Spinal cord (tissue), 10 donors: ENCODE measurements around the gene PRR16. TPM values are rescaled to one million over a fixed set of nuclear protein-coding genes. Genes with fewer than 3 reads are reported as not detected.

Experiments used
- DNase-seq, 6 donors: peaks; one replicate each; pipeline versions ENCODE4 v3.0.0 to v3.0.0-alpha.2; 2013 to 2015; ENCODE audit warnings: low spot score in 6 of 6, low read depth in 4 of 6
- H3K27ac ChIP-seq: one replicate; pipeline ENCODE4 v1.5.1; 2013; ENCODE audit warnings: low read depth, low read length, control low read depth
- H3K27me3 ChIP-seq: one replicate; pipeline ENCODE4 v1.6.1; 2013; ENCODE audit warnings: low read length; ENCODE audit not compliant: control insufficient read depth, insufficient read depth
- H3K36me3 ChIP-seq: one replicate; pipeline ENCODE4 v1.6.1; 2013; ENCODE audit warnings: low read length; ENCODE audit not compliant: control insufficient read depth, insufficient read depth
- H3K4me1 ChIP-seq: one replicate; pipeline ENCODE4 v1.6.1; 2013; ENCODE audit warnings: low read length; ENCODE audit not compliant: control insufficient read depth, insufficient read depth
- H3K4me3 ChIP-seq: one replicate; pipeline ENCODE4 v1.5.1; 2013; ENCODE audit warnings: low read depth, low read length, control low read depth
- H3K9me3 ChIP-seq: one replicate; pipeline ENCODE4 v1.6.1; 2013; ENCODE audit warnings: low read length; ENCODE audit not compliant: control insufficient read depth, insufficient read depth
- WGBS: methylation state at CpG from one replicate; pipeline ENCODE4 v1.1.5; 2013; ENCODE audit warnings: missing lambda C conversion rate; ENCODE audit not compliant: insufficient coverage; 5-methylcytosine and 5-hydroxymethylcytosine counted together
- polyA plus RNA-seq, 2 donors: library from polyadenylated mRNA; unstranded; fragments of 120-200 nt; gene quantifications; one replicate each; pipeline ENCODE4 v1.2.1, GENCODE V29; 2013; ENCODE audit not compliant: insufficient read length in 2 of 2
- total RNA-seq, 2 donors: library from RNA; depleted of rRNA in 1 of 2; stranded (reverse); fragments of 120-200 nt in 1 of 2; fragments of >200 nt in 1 of 2; gene quantifications; one replicate each; pipeline versions ENCODE4 v1.2.3 to v1.2.4, GENCODE V29; 2013 to 2014
- donor health status: healthy.

Gene PRR16
- total and polyA plus RNA-seq, 4 donors = 1.6 to 5.7 (median 2.6) TPM

GRCh38 chr5:120640778-120641177 lies 176.7 kb downstream of the PRR16 start:
- 8% methylated on average over 2 of the region's 3 CpGs for WGBS
- Histone ChIP-seq H3K36me3 (no peaks in the 10 kb centered on the region), H3K27ac (no peak overlapping the region), H3K4me3 (no peak overlapping the region), H3K4me1 (no peaks in the 10 kb centered on the region), H3K9me3 (no peaks in the 10 kb centered on the region), H3K27me3 (no peaks in the 10 kb centered on the region)
- peak in 3 of 6 donors; percentile 6 to 81 (median 29) for DNase-seq

- DNase-seq = no peak
- Histone ChIP-seq H3K27me3 (no peaks in the 10 kb centered on the region), H3K9me3 (no peaks in the 10 kb centered on the region), H3K36me3 (no peaks in the 10 kb centered on the region), H3K4me1 (no peaks in the 10 kb centered on the region), H3K27ac (no peak overlapping the region), H3K4me3 (no peak overlapping the region)
These were observed 180.4 kb downstream of the PRR16 start for GRCh38 chr5:120644516-120644915.

GRCh38 chr5:120655828-120656435 lies 191.8 kb downstream of the PRR16 start:
- no peaks in the 10 kb centered on the region for H3K4me1 ChIP-seq
- WGBS = 89% methylated on average over 1 of the region's 5 CpGs
- DNase-seq = peak in 2 of 6 donors; percentile 45 to 68
- H3K4me3 ChIP-seq = no peak overlapping the region
- no peaks in the 10 kb centered on the region for H3K36me3 ChIP-seq
- H3K27ac ChIP-seq = no peak overlapping the region
- H3K27me3 ChIP-seq = no peaks in the 10 kb centered on the region
- no peaks in the 10 kb centered on the region for H3K9me3 ChIP-seq

- Histone ChIP-seq H3K4me3 (no peak overlapping the region), H3K27me3 (no peaks in the 10 kb centered on the region), H3K4me1 (no peaks in the 10 kb centered on the region), H3K9me3 (no peaks in the 10 kb centered on the region), H3K36me3 (no peaks in the 10 kb centered on the region), H3K27ac (no peak overlapping the region)
- DNase-seq = no peak
- WGBS = no CpG with 5 or more reads among the region's 1 CpG
These were observed 193.0 kb downstream of the PRR16 start for GRCh38 chr5:120657104-120657503.

- no peak for DNase-seq
- no peaks in the 10 kb centered on the region for H3K36me3 ChIP-seq
- no peak overlapping the region for H3K27ac ChIP-seq
- no peak overlapping the region for H3K4me3 ChIP-seq
- no peaks in the 10 kb centered on the region for H3K9me3 ChIP-seq
- H3K4me1 ChIP-seq = no peaks in the 10 kb centered on the region
- no peaks in the 10 kb centered on the region for H3K27me3 ChIP-seq
These were observed 213.4 kb downstream of the PRR16 start for GRCh38 chr5:120677481-120677880.

GRCh38 chr5:120678279-120678678 lies 214.2 kb downstream of the PRR16 start:
- no CpG with 5 or more reads among the region's 1 CpG for WGBS

GRCh38 chr5:120682851-120683250 lies 218.8 kb downstream of the PRR16 start:
- Histone ChIP-seq H3K4me3 (no peak overlapping the region), H3K27ac (no peak overlapping the region), H3K9me3 (no peaks in the 10 kb centered on the region), H3K27me3 (no peaks in the 10 kb centered on the region), H3K36me3 (no peaks in the 10 kb centered on the region), H3K4me1 (no peaks in the 10 kb centered on the region)
- DNase-seq = no peak
- 71% methylated on average over 1 of the region's 2 CpGs for WGBS

More at GRCh38 chr5:120678279-120678678, 214.2 kb downstream of the PRR16 start:
- no peak for DNase-seq
- no peaks in the 10 kb centered on the region for H3K4me1 ChIP-seq
- no peak overlapping the region for H3K27ac ChIP-seq
- no peaks in the 10 kb centered on the region for H3K27me3 ChIP-seq
- no peaks in the 10 kb centered on the region for H3K36me3 ChIP-seq
- no peaks in the 10 kb centered on the region for H3K9me3 ChIP-seq
- no peak overlapping the region for H3K4me3 ChIP-seq

GRCh38 chr5:120683580-120683979 lies 219.5 kb downstream of the PRR16 start:
- DNase-seq = no peak
- Histone ChIP-seq H3K4me3 (no peak overlapping the region), H3K27ac (no peak overlapping the region), H3K36me3 (no peaks in the 10 kb centered on the region), H3K27me3 (no peaks in the 10 kb centered on the region), H3K9me3 (no peaks in the 10 kb centered on the region), H3K4me1 (no peaks in the 10 kb centered on the region)

GRCh38 chr5:120684213-120684612 lies 220.1 kb downstream of the PRR16 start:
- Histone ChIP-seq H3K9me3 (no peaks in the 10 kb centered on the region), H3K27me3 (no peaks in the 10 kb centered on the region), H3K4me1 (no peaks in the 10 kb centered on the region), H3K4me3 (no peak overlapping the region), H3K27ac (no peak overlapping the region), H3K36me3 (no peaks in the 10 kb centered on the region)
- 88% methylated on average over 1 of the region's 2 CpGs for WGBS
- DNase-seq = no peak

- H3K27me3 ChIP-seq = no peaks in the 10 kb centered on the region
- no peaks in the 10 kb centered on the region for H3K4me1 ChIP-seq
- H3K27ac ChIP-seq = no peak overlapping the region
- 40% methylated on average over 1 of the region's 2 CpGs for WGBS
- no peaks in the 10 kb centered on the region for H3K9me3 ChIP-seq
- peak in 1 of 6 donors; percentile 11 for DNase-seq
- H3K36me3 ChIP-seq = no peaks in the 10 kb centered on the region
- no peak overlapping the region for H3K4me3 ChIP-seq
These were observed 220.8 kb downstream of the PRR16 start for GRCh38 chr5:120684749-120685415.
